HEK293 (cell line): Measurements from ENCODE around the gene TMEM184B.

Experiments
- CTCF ChIA-PET: fragments of 350-600 bp; formaldehyde crosslinking; extraction: SDS; loops from one replicate; lab custom pipeline; 2021; ENCODE audit warnings: antibody characterized with exemption; lab: Yijun Ruan, JAX
- POLR2A ChIA-PET: fragments of 300-600 bp; formaldehyde crosslinking; extraction: SDS; loops from one replicate; lab custom pipeline; 2020; ENCODE audit warnings: antibody characterized with exemption, inconsistent platforms; lab: Yijun Ruan, JAX
- H3K27ac ChIP-seq: fragments of 200-500 bp; sonication (Bioruptor generic); 2 replicates; pipeline ENCODE4 v1.5.1; 2014; ENCODE audit warnings: low read depth, low read length, control low read depth, inconsistent platforms; ENCODE audit errors: extremely low read depth
- H3K36me3 ChIP-seq, 2 experiments: fragments of 200-500 bp in 1 of 2; sonication (Bioruptor generic) in 1 of 2; 1 replicate in 1 of 2; 2 replicates in 1 of 2; pipeline ENCODE4 v1.5.1; 2014 to 2017; ENCODE audit warnings: inconsistent platforms in 2 of 2, low read length in 2 of 2; ENCODE audit not compliant: control insufficient read depth in 2 of 2, insufficient read depth in 1 of 2
- H3K4me1 ChIP-seq: fragments of 200-500 bp; sonication (Bioruptor generic); 2 replicates; pipeline ENCODE4 v1.5.1; 2014; ENCODE audit warnings: mild to moderate bottlenecking, low read length, inconsistent platforms; ENCODE audit not compliant: control insufficient read depth, insufficient read depth
- H3K4me3 ChIP-seq: 2 replicates; pipeline ENCODE4 v1.5.1; 2011; ENCODE audit warnings: low read depth, mild to moderate bottlenecking, control low read depth, low read length, moderate library complexity
- H3K9me3 ChIP-seq: fragments of 200-500 bp; sonication (Bioruptor generic); 2 replicates; pipeline ENCODE4 v1.5.1; 2014; ENCODE audit warnings: low read depth, low read length, inconsistent platforms; ENCODE audit not compliant: control insufficient read depth, insufficient read depth
- AEBP2 ChIP-seq: fragments of 450-650 bp; formaldehyde crosslinking; IDR thresholded peaks from 2 replicates; pipeline ENCODE4 v1.5.1; 2016; ENCODE audit warnings: missing biosample characterization, missing genetic modification characterization, borderline replicate concordance
- CTCF ChIP-seq: fragments of 450-650 bp; formaldehyde crosslinking; IDR thresholded peaks from 2 replicates; pipeline ENCODE4 v1.5.1; 2016; ENCODE audit warnings: missing biosample characterization, missing genetic modification characterization
- GLIS1 ChIP-seq: fragments of 450-650 bp; formaldehyde crosslinking; IDR thresholded peaks from 2 replicates; pipeline ENCODE4 v1.5.1; 2016; ENCODE audit warnings: missing biosample characterization, missing genetic modification characterization
- GLIS2 ChIP-seq: fragments of 450-650 bp; formaldehyde crosslinking; IDR thresholded peaks from 2 replicates; pipeline ENCODE4 v1.5.1; 2016; ENCODE audit warnings: missing biosample characterization, missing genetic modification characterization
- HOXA7 ChIP-seq: sonication (generic); formaldehyde crosslinking; IDR thresholded peaks from 2 replicates; pipeline ENCODE4 v1.8.1; 2022; ENCODE audit warnings: missing genetic modification reagents, borderline replicate concordance
- KLF7 ChIP-seq: fragments of 450-650 bp; formaldehyde crosslinking; IDR thresholded peaks from 2 replicates; pipeline ENCODE4 v1.5.1; 2016; ENCODE audit warnings: missing biosample characterization, missing genetic modification characterization, borderline replicate concordance
- KLF9 ChIP-seq: fragments of 450-650 bp; formaldehyde crosslinking; IDR thresholded peaks from 2 replicates; pipeline ENCODE4 v1.5.1; 2016; ENCODE audit warnings: missing biosample characterization, missing genetic modification characterization, low read depth
- RBAK ChIP-seq: fragments of 450-650 bp; formaldehyde crosslinking; IDR thresholded peaks from 2 replicates; pipeline ENCODE4 v1.5.1; 2016; ENCODE audit warnings: missing biosample characterization, missing genetic modification characterization
- SP3 ChIP-seq: fragments of 450-650 bp; formaldehyde crosslinking; IDR thresholded peaks from 2 replicates; pipeline ENCODE4 v1.5.1; 2016; ENCODE audit warnings: missing biosample characterization, missing genetic modification characterization
- YY2 ChIP-seq: fragments of 450-650 bp; formaldehyde crosslinking; IDR thresholded peaks from 2 replicates; pipeline ENCODE4 v1.5.1; 2016; ENCODE audit warnings: missing biosample characterization, missing genetic modification characterization
- ZBTB20 ChIP-seq: fragments of 450-650 bp; formaldehyde crosslinking; IDR thresholded peaks from 2 replicates; pipeline ENCODE4 v1.5.1; 2016; ENCODE audit warnings: missing biosample characterization, missing genetic modification characterization
- ZBTB8A ChIP-seq: fragments of 450-650 bp; formaldehyde crosslinking; IDR thresholded peaks from 2 replicates; pipeline ENCODE4 v1.5.1; 2016; ENCODE audit warnings: missing biosample characterization, missing genetic modification characterization
- ZFP41 ChIP-seq: fragments of 450-650 bp; formaldehyde crosslinking; IDR thresholded peaks from 2 replicates; pipeline ENCODE4 v1.5.1; 2016; ENCODE audit warnings: missing biosample characterization, missing genetic modification characterization, borderline replicate concordance
- ZNF121 ChIP-seq: fragments of 450-650 bp; formaldehyde crosslinking; IDR thresholded peaks from 2 replicates; pipeline ENCODE4 v1.5.1; 2016; ENCODE audit warnings: missing biosample characterization, missing genetic modification characterization
- ZNF157 ChIP-seq: fragments of 450-650 bp; formaldehyde crosslinking; IDR thresholded peaks from 2 replicates; pipeline ENCODE4 v1.5.1; 2016; ENCODE audit warnings: missing biosample characterization, missing genetic modification characterization
- ZNF266 ChIP-seq: fragments of 450-650 bp; formaldehyde crosslinking; IDR thresholded peaks from 2 replicates; pipeline ENCODE4 v1.5.1; 2016; ENCODE audit warnings: missing biosample characterization, missing genetic modification characterization, low read depth
- ZNF513 ChIP-seq: fragments of 450-650 bp; IDR thresholded peaks from 2 replicates; pipeline ENCODE4 v1.5.1; 2018; ENCODE audit warnings: missing biosample characterization, missing genetic modification characterization
- ZNF530 ChIP-seq: fragments of 450-650 bp; formaldehyde crosslinking; IDR thresholded peaks from 2 replicates; pipeline ENCODE4 v1.5.1; 2016; ENCODE audit warnings: low read depth, missing biosample characterization, missing genetic modification characterization
- ZNF549 ChIP-seq: fragments of 450-650 bp; IDR thresholded peaks from 2 replicates; pipeline ENCODE4 v1.5.1; 2018; ENCODE audit warnings: missing biosample characterization, missing genetic modification characterization, mild to moderate bottlenecking, inconsistent platforms, moderate library complexity
- ZNF560 ChIP-seq: fragments of 450-650 bp; formaldehyde crosslinking; IDR thresholded peaks from 2 replicates; pipeline ENCODE4 v1.5.1; 2017; ENCODE audit warnings: missing biosample characterization, missing genetic modification characterization, borderline replicate concordance
- ZNF600 ChIP-seq: fragments of 450-650 bp; formaldehyde crosslinking; IDR thresholded peaks from 2 replicates; pipeline ENCODE4 v1.5.1; 2016; ENCODE audit warnings: missing biosample characterization, missing genetic modification characterization
- ZNF626 ChIP-seq: fragments of 450-650 bp; sonication (Bioruptor Pico); formaldehyde crosslinking; IDR thresholded peaks from 2 replicates; pipeline ENCODE4 v1.5.1; 2018; ENCODE audit warnings: missing biosample characterization, missing genetic modification characterization, inconsistent platforms
- ZNF639 ChIP-seq: fragments of 450-650 bp; formaldehyde crosslinking; IDR thresholded peaks from 2 replicates; pipeline ENCODE4 v1.5.1; 2016; ENCODE audit warnings: missing biosample characterization, missing genetic modification characterization
- ZNF76 ChIP-seq: fragments of 450-650 bp; formaldehyde crosslinking; IDR thresholded peaks from 2 replicates; pipeline ENCODE4; 2016; ENCODE audit warnings: low read depth, missing biosample characterization, missing genetic modification characterization, borderline replicate concordance
- ZNF843 ChIP-seq: fragments of 450-650 bp; formaldehyde crosslinking; IDR thresholded peaks from 2 replicates; pipeline ENCODE4 v1.5.1; 2016; ENCODE audit warnings: missing biosample characterization, missing genetic modification characterization
- ZSCAN16 ChIP-seq: fragments of 450-650 bp; formaldehyde crosslinking; IDR thresholded peaks from 2 replicates; pipeline ENCODE4 v1.5.1; 2016; ENCODE audit warnings: missing biosample characterization, missing genetic modification characterization
- ZXDB ChIP-seq: fragments of 450-650 bp; formaldehyde crosslinking; IDR thresholded peaks from 2 replicates; pipeline ENCODE4 v1.5.1; 2016; ENCODE audit warnings: missing biosample characterization, missing genetic modification characterization

TMEM184B gene

GRCh38 chr22:38285018-38285417, 12.2 kb upstream of the TMEM184B start:
- H3K4me3 ChIP-seq: no peak overlapping the region
- H3K4me1 ChIP-seq: 0 out of 2 replicates have a peak, but pooled peaks cover 5% of the 10 kb centered on the region
- no peaks in the 10 kb centered on the region for H3K9me3 ChIP-seq
- peaks cover 6 to 21% of the 10 kb centered on the region in 2 experiments; a peak in 2 of 3 replicates for H3K36me3 ChIP-seq
- no peak overlapping the region for H3K27ac ChIP-seq
- ChIA-PET CTCF (interaction anchor here (0.8 to 1.3 kb wide), 3 partner anchors 13 to 232 kb away, joined by 3 read pairs; no protein-coding TSS in a partner anchor), POLR2A (interaction anchor here (0.9 to 1.0 kb wide), 2 partner anchors 8 to 12 kb away, joined by 3 to 5 read pairs; no protein-coding TSS in a partner anchor)
- no peak for TF ChIP-seq ZXDB (tag by site-specific recombination)
- no peak for TF ChIP-seq AEBP2
- no peak for TF ChIP-seq ZNF843 (tag by site-specific recombination)
- no peak for TF ChIP-seq GLIS1 (tag by site-specific recombination)
- no peak for TF ChIP-seq RBAK (tag by site-specific recombination)
- no peak for TF ChIP-seq ZNF121 (tag by site-specific recombination)
- TF ChIP-seq HOXA7 (CRISPR knock-in tag): no peak
- TF ChIP-seq KLF9 (tag by site-specific recombination): no peak

GRCh38 chr22:38284042-38284402, 11.2 kb upstream of the TMEM184B start:
- Histone ChIP-seq H3K27ac (peak overlapping the region; percentile 32), H3K4me3 (no peak overlapping the region), H3K4me1 (0 out of 2 replicates have a peak, but pooled peaks cover 5% of the 10 kb centered on the region), H3K9me3 (no peaks in the 10 kb centered on the region), H3K36me3 (peaks cover 3 to 14% of the 10 kb centered on the region in 2 experiments; a peak in 2 of 3 replicates)
- ChIA-PET POLR2A (interaction anchor here (0.5 to 1.2 kb wide), 5 partner anchors 12 to 379 kb away, joined by 3 to 4 read pairs (median 3); partner anchors contain the start of gene TMEM184B), CTCF (interaction anchor here (0.5 to 0.9 kb wide), 2 partner anchors 28 to 54 kb away, joined by 3 read pairs; no protein-coding TSS in a partner anchor)
- TF ChIP-seq ZNF549 (tag by site-specific recombination): no peak
- TF ChIP-seq ZNF639 (tag by site-specific recombination): no peak
- TF ChIP-seq ZNF266 (tag by site-specific recombination): no peak
- no peak for TF ChIP-seq ZNF513 (tag by site-specific recombination)
- no peak for TF ChIP-seq ZXDB (tag by site-specific recombination)
- no peak for TF ChIP-seq GLIS2 (tag by site-specific recombination)
- TF ChIP-seq CTCF: no peak
- TF ChIP-seq SP3 (tag by site-specific recombination): no peak
- no peak for TF ChIP-seq ZNF157 (tag by site-specific recombination)
- no peak for TF ChIP-seq ZSCAN16 (tag by site-specific recombination)
- TF ChIP-seq ZNF560 (tag by site-specific recombination): no peak
- TF ChIP-seq KLF7 (tag by site-specific recombination): no peak
- TF ChIP-seq ZFP41 (tag by site-specific recombination): no peak
- no peak for TF ChIP-seq ZNF626 (tag by site-specific recombination)
- TF ChIP-seq ZNF600 (tag by site-specific recombination): no peak
- TF ChIP-seq ZBTB20 (tag by site-specific recombination): no peak
- TF ChIP-seq ZBTB8A: no peak
- TF ChIP-seq ZNF76 (tag by site-specific recombination): no peak
- no peak for TF ChIP-seq ZNF530
- TF ChIP-seq YY2 (tag by site-specific recombination): no peak
